ENCODE measurements around the gene VPS50. TPM values are rescaled to one million over a fixed set of nuclear protein-coding genes. Genes with fewer than 3 reads are reported as not detected.

Gene VPS50
- total and polyA plus RNA-seq, 8 donors = 3.3 to 18.9 (median 9.5) TPM

DNA sequence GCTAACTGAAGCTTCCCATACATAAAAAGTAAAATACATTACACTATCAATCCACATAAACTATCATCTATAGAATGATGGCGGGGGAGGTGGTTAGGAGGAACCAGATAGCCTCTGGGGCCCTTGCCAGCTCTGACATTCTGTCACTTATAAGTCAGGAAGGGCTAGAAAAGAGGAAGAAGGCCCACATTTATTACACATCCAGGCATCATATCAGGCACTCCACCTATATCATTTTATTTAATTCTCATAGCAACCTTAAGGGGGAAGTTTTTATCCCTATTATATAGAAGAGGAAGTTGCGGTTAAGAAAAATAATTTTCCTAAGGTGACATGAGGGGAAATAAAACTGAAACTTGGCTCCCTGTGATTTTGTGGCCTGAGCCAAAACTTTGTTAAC is 35.8 kb upstream of the VPS50 start:
- Histone ChIP-seq H3K27me3 (peaks cover 0 to under 1% (median 0%) of the 10 kb centered on the region in 4 donors), H3K9me3 (no peaks in the 10 kb centered on the region), H3K27ac (no peak overlapping the region), H3K4me3 (no peak overlapping the region), H3K36me3 (no peaks in the 10 kb centered on the region), H3K4me1 (no peaks in the 10 kb centered on the region)
- 83 to 84% methylated on average over 2 of the region's 2 CpGs for WGBS, 2 donors
- ATAC-seq (no peak), FAIRE-seq (no peak), DNase-seq (no peak)
- intact Hi-C loops (cut with DNase I) = no loop called here
- TF ChIP-seq, protein P1, sequence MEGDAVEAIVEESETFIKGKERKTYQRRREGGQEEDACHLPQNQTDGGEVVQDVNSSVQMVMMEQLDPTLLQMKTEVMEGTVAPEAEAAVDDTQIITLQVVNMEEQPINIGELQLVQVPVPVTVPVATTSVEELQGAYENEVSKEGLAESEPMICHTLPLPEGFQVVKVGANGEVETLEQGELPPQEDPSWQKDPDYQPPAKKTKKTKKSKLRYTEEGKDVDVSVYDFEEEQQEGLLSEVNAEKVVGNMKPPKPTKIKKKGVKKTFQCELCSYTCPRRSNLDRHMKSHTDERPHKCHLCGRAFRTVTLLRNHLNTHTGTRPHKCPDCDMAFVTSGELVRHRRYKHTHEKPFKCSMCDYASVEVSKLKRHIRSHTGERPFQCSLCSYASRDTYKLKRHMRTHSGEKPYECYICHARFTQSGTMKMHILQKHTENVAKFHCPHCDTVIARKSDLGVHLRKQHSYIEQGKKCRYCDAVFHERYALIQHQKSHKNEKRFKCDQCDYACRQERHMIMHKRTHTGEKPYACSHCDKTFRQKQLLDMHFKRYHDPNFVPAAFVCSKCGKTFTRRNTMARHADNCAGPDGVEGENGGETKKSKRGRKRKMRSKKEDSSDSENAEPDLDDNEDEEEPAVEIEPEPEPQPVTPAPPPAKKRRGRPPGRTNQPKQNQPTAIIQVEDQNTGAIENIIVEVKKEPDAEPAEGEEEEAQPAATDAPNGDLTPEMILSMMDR (IDR thresholded peaks at IDR 0.05) = no peak

DNA sequence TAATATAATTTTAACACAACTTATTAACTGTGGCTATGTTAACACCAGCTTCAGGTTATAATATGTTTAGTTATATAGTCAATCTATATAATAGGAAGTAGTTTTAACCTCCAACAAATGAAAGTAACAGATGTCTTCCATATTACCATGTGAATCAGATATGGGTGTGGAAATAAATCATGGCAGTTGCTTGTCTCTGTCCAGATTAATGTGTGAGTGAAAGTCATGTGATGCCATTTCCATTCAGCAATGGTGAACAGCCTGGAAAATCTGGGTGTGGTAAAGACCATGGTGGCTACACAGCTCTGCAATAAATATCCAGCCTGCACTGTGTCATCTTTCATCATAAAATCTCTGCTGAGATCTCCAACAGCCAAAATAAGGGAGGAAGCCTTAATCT is 33.7 kb upstream of the VPS50 start:
- TF ChIP-seq, protein P1 (IDR thresholded peaks at IDR 0.05) = no peak
- intact Hi-C loops (cut with DNase I) = no loop called here
- no peak for ATAC-seq
- no peak for FAIRE-seq
- Histone ChIP-seq H3K4me1 (no peaks in the 10 kb centered on the region), H3K27ac (no peak overlapping the region), H3K36me3 (no peaks in the 10 kb centered on the region), H3K27me3 (no peaks in the 10 kb centered on the region), H3K4me3 (no peak overlapping the region), H3K9me3 (no peaks in the 10 kb centered on the region)
- DNase-seq = no peak

DNA sequence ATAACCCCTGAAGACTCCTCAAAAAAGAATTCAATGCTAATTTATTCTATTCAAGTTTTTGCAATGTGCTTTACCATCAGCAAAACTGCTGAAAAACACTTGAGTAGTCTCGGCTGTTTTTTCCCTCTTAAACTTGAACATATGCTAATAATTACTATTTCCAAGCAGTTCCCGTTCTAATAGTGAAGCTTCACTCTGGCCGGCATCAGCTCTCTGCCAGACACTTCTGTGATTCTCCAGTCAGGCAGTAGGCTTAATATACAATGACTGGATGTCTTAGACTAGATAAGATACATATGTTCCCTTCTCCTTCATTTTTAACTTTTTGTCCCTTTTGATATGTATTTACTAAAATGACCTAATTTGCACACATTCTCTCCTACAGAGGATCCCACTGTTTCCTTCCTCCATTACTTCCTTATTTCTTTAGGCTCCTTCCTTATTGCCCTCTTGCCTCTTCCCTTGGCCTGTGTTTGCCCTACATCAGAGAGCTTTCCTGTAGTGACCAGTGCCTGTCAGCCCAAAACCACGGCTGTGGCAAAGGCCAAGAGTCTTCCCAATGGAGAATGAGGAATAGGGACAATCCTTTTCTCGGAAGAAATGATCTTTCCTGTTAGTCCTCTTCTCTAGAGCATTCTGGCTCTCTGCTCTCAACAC is 29.4 kb upstream of the VPS50 start:
- WGBS, 2 donors = 56 to 61% methylated on average over 5 of the region's 5 CpGs
- Histone ChIP-seq H3K36me3 (no peaks in the 10 kb centered on the region), H3K4me1 (no peaks in the 10 kb centered on the region), H3K27me3 (no peaks in the 10 kb centered on the region), H3K27ac (no peak overlapping the region), H3K9me3 (no peaks in the 10 kb centered on the region), H3K4me3 (no peak overlapping the region)
- DNase-seq = no peak
- FAIRE-seq = no peak
- intact Hi-C loops (cut with DNase I) = no loop called here
- ATAC-seq = no peak
- TF ChIP-seq, protein P1 (IDR thresholded peaks at IDR 0.05) = no peak

DNA sequence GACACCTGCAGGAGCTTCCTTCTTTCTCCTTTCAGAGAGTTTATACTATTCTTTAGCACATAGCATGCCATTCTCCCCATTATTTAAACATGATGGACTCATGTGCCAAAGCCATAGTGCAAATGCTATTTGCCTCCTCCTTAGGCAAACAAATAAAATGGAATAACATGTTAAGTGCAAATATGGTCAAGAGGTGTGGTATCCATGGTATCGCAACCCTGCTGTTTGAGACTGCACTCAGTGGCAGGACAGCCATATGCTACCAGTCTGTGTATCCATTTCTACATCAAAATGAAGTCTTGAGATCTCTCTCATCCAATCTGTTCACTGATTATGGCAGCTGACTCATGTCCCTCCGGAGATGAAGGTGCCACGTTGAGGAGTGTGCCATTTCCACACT is 28.7 kb upstream of the VPS50 start:
- intact Hi-C loops (cut with DNase I) = no loop called here
- FAIRE-seq = no peak
- WGBS, 2 donors = 62 to 68% methylated on average over 3 of the region's 3 CpGs
- Histone ChIP-seq H3K4me3 (no peak overlapping the region), H3K9me3 (no peaks in the 10 kb centered on the region), H3K27ac (no peak overlapping the region), H3K4me1 (no peaks in the 10 kb centered on the region), H3K27me3 (no peaks in the 10 kb centered on the region), H3K36me3 (no peaks in the 10 kb centered on the region)
- peak in 3 of 4 donors; percentile 34 to 85 (median 78) for ATAC-seq
- DNase-seq = no peak
- TF ChIP-seq, protein P1 (IDR thresholded peaks at IDR 0.05) = no peak

DNA sequence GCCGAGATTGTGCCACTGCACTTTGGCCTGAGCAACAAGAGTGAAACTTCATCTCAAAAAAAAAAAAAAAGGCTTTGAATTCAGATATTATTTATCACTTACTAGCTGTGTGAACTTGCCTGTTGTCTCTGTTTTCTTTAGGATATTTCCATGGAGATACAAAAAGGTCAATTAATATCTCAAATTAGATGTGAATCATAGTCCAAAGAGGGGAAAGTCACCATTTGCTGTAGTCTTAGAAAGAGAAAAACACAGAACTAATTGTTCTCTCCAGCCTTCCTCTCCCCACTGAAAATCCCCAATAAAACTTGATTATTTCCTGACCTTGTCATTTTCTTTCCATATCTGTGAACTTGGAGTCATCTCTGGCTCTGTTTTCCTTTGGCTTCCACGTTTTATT is 27.1 kb upstream of the VPS50 start:
- Histone ChIP-seq H3K9me3 (no peaks in the 10 kb centered on the region), H3K4me1 (no peaks in the 10 kb centered on the region), H3K27ac (no peak overlapping the region), H3K4me3 (no peak overlapping the region), H3K36me3 (no peaks in the 10 kb centered on the region), H3K27me3 (no peaks in the 10 kb centered on the region)
- no peak for FAIRE-seq
- intact Hi-C loops (cut with DNase I) = no loop called here
- no peak for ATAC-seq
- no peak for DNase-seq
- 22 to 24% methylated on average over 2 of the region's 2 CpGs for WGBS, 2 donors
- TF ChIP-seq, protein P1 (IDR thresholded peaks at IDR 0.05) = no peak

Measured in pancreas (tissue), 10 donors.